Suprapubic skin (tissue), 4 donors: ENCODE data around the gene STXBP4.

Experiments
- CTCF ChIP-seq, 2 donors: fragments of 200-600 bp in 1 of 2; fragments of 450-650 bp in 1 of 2; sonication (generic) in 1 of 2; IDR thresholded peaks; one replicate each; pipeline ENCODE4 v1.5.1; 2016 to 2019; ENCODE audit warnings: antibody characterized with exemption in 2 of 2, mild to moderate bottlenecking in 1 of 2, moderate library complexity in 1 of 2
- EP300 ChIP-seq: sonication (generic); formaldehyde crosslinking; IDR thresholded peaks from one replicate; pipeline ENCODE4 v1.6.1; 2017; ENCODE audit warnings: antibody characterized with exemption
- POLR2AphosphoS5 ChIP-seq, 3 donors: sonication (generic); formaldehyde crosslinking; IDR thresholded peaks; one replicate each; pipeline ENCODE4 v1.6.1; 2017; ENCODE audit warnings: antibody characterized with exemption in 3 of 3

DNA sequence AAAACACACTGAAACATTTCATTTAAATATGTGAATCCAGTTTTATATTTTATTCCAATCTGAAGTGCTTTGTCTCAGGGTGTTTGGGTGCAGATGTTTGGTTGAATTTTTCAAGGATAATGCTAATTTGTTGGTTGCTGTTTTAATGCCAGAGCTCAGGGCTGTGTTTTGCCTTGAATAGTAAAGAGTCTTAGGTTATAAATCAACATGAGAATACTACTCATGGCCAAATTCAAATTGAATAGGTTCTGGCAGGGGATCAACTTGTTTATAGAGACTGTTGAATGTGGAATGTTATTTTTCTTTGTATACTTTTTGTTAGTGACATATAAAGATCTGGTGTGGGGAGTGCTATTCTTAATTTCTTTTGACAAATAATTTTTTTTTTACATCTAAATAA lies 49.1 kb upstream of the STXBP4 start:
- TF ChIP-seq EP300 = no peak
- TF ChIP-seq CTCF (IDR thresholded peaks at IDR 0.05) = no peak
- no peak for TF ChIP-seq POLR2AphosphoS5 (IDR thresholded peaks at IDR 0.05)
